22Rv1 (cell line): ENCODE data around the gene ANO2.

Source experiments
- H3K27ac ChIP-seq: fragments of 450-650 bp; 2 replicates; pipeline ENCODE4 v1.5.1; 2017
- CTCF ChIP-seq: fragments of 450-650 bp; IDR thresholded peaks from 2 replicates; pipeline ENCODE4 v1.5.1; 2017; ENCODE audit warnings: mild to moderate bottlenecking
- ZFX ChIP-seq: fragments of 450-650 bp; IDR thresholded peaks from 2 replicates; pipeline ENCODE4 v1.6.1; 2017; ENCODE audit warnings: antibody characterized with exemption, borderline replicate concordance

The ANO2 gene

GRCh38 chr12:5567016-5567725 is 377.9 kb downstream of the ANO2 start:
- no peak overlapping the region for H3K27ac ChIP-seq
- TF ChIP-seq ZFX, result no peak
- no peak for TF ChIP-seq CTCF

- H3K27ac ChIP-seq, result no peak overlapping the region
- TF ChIP-seq ZFX (no peak), CTCF (no peak)
These were observed 379.0 kb downstream of the ANO2 start for GRCh38 chr12:5565933-5566599.

GRCh38 chr12:5562581-5562980 is 382.5 kb downstream of the ANO2 start:
- TF ChIP-seq ZFX, result no peak
- no peak for TF ChIP-seq CTCF
- H3K27ac ChIP-seq, result no peak overlapping the region

- H3K27ac ChIP-seq, result no peak overlapping the region
- no peak for TF ChIP-seq CTCF
- TF ChIP-seq ZFX, result no peak
These were observed 383.2 kb downstream of the ANO2 start for GRCh38 chr12:5561846-5562245.

- H3K27ac ChIP-seq, result no peak overlapping the region
- no peak for TF ChIP-seq ZFX
- 0 out of 2 replicates have a peak, but pooled peaks have one; percentile 15 for TF ChIP-seq CTCF
These were observed 384.0 kb downstream of the ANO2 start for GRCh38 chr12:5561057-5561456.

GRCh38 chr12:5560265-5560664 is 384.8 kb downstream of the ANO2 start:
- TF ChIP-seq ZFX (no peak), CTCF (no peak)
- H3K27ac ChIP-seq, result no peak overlapping the region

- TF ChIP-seq CTCF (no peak), ZFX (no peak)
- no peak overlapping the region for H3K27ac ChIP-seq
These were observed 387.2 kb downstream of the ANO2 start for GRCh38 chr12:5557906-5558305.
